ENCODE results near the gene NT5C1A.

DNA sequence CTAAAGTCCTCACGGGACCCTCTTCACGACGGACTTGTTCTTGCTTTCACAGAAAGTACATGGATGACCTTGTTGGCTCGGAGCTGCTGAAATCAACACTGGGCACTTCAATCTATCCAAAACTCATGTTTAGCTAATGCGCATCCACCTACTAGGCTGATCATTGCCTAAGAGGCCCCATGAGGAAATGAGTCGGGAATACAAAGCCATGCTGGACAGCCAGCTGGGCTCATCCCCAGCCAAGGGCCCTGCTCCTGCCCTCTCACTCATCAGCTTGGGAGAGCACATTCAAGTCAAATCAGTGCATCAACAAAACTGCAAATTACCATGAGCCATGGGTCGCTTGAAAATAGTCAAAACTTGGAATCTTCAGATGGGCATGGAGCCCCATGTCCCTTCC is 17.6 kb downstream of the NT5C1A start:
- TF ChIP-seq POLR2A (IDR thresholded peaks at IDR 0.05; ENCODE audit: low read length) (no peak), GATA1 (IDR thresholded peaks at IDR 0.05; ENCODE audit: low read depth, low read length) (no peak)

Data from erythroblast (primary cell).